HG02759 (cell line): ENCODE data around the gene SEPHS1.

Experiments used
- ATAC-seq: cut with Tn5 transposase; IDR thresholded peaks from one replicate; pipeline ENCODE4 v1.9.1; 2021; ENCODE audit warnings: mild to moderate bottlenecking, moderate library complexity; ENCODE audit not compliant: unreplicated experiment

The SEPHS1 gene

DNA sequence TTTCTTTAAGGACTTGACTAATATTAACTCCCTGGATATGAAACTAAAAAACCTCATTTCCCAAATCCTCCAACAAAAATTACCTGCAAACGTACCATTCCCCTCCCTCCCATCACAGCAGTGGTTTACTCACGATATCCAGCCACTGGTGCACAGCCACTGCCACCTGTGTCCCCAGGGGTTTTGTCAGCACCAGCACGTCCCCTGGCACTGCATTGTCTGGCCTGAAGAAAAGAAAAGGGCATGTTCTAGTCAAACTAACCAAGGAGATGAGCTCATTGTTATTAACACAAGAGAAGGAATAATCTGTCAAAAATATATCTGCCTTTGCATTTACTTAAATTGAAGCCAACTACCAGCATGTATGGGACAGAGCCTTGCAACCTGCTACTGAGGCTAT, 18.5 kb downstream of the SEPHS1 start:
- no peak for ATAC-seq

DNA sequence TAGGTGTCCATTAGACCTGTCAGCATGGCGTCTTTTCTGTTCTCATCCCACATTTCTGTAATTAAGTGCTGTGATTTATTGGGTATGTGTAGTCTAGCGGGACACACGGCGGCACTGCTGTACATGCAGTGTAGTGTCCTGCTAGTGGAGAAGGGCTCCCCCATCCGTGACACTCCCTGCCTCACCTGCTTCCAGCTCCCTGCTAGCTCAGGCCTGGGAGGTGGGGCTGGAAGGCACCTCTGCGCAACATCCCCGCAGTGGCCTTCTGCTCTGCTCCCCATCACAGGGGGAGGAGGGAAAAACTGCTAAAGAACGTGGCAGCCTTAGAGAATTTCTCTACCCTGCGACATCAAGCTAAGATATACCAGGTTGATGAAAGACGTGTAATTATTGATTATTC, 19.5 kb downstream of the SEPHS1 start:
- no peak for ATAC-seq

DNA sequence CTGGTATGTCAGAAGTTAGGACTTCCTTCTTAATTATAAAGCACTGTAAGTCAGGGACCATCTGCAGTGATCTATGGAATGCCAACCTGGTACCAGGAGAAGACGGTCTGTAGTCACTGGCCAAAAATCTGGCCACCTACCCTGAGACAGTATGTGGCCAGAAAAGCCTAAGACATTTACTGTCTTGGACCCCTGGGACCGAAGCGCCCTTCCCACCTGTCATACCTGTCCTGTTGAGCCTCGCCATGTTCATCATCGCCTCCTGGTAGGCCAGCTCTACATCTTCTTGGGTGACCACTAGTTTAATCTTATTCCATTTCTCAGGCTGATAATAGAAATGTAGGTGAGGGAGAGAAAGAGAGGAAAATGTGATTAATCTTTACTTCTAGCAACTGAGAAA, 20.0 kb downstream of the SEPHS1 start:
- no peak for ATAC-seq

DNA sequence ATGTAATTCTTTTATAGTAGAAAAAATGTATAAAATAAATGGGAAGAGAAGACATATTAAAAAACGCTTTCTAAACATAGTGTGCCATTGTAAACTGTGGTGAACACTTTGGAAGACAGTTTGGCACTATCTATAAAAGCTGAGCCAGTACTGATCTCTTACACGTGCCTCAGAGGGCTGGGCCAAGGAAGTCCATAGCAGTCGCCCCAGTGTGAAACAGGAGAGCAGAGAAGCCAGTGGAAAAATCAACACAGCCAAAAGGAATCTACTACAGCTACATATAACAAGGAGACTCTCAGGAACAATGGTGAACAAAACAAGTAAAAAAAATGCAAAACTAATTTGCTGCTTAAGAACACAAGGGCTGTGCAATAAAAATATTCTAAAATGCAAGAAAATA, 20.6 kb downstream of the SEPHS1 start:
- ATAC-seq, result no peak

DNA sequence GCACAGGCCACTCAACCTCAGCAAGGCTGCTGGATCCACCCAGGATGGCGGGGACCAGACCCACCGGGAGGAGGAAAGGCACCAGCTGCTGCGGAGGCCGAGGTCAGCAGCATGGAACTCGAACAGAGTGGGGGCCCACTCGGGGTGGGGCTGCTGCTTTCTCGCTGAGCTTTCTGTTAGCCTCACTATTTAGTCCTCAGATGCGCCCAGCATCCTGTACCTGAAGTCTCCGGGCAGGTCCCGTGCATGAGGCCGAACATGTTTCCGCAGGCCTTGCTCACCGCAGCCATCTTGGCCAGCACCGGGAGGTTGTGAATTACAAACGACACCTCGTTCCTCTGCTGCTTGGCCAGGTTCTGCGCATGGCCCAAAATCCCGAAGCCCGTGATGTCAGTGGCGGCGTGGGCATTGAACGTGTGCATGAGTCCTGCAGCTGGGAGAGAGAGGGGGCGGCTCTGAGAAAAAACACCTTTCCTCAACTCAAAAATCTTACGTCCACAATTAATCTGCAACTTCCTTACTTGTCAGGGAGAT, 25.4 kb downstream of the SEPHS1 start:
- no peak for ATAC-seq

DNA sequence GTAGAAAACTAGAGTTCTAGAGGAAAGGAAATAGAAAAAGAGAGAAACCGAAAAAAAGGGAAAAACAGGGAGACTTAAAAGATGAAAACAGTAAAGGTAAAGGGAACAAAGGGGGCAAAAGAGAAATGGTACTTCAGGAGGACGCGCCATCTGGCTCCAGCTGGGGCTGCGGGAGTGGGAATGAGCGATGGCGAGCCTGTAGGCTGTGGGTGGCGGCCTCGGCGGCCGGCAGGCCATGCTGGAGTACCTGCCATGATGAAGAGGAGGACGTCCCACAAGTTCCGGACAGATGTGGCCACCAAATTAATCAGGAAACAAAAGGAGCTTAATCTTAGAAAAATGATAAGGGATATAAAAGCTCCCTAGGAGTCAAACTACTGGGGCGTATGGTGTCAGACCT, 26.5 kb downstream of the SEPHS1 start:
- no peak for ATAC-seq

DNA sequence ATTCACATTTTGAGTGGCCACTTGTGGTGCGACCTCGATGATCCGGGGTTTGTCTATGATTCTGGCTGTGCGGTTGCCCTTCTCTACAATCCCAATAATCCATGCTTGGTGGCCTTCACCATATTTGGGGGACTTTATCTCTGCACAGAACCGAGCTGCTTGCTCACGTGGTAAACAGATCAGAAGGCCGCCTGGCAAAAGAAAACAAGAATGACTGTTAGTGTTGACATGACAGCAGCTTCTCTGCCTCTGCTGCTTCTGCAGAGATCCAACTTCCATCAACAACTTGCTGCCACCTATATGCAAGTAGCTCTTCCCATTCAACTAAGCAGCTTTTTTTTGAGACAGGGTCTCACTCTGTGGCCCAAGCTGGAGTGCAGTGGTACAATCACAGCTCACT, 28.9 kb downstream of the SEPHS1 start:
- no peak for ATAC-seq

DNA sequence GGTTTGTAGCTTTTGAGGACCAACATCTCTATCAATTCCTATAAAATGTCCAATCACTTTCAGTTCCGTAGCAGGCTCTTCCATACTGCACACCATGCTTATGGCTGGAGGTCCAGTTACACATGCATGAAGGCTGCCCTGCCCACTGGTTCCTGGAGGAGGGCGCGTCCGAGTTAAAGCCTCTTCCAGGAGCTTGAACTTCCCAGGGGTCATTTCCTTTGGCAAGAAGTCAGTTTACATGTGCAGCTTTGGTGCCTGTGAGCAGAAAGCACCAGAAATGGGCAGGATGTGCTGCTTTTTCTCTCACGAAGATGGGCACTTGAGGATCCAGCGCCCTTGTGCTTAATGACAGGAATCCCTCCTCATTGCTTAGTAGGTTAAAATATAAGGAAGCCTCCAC, 30.6 kb downstream of the SEPHS1 start:
- no peak for ATAC-seq

DNA sequence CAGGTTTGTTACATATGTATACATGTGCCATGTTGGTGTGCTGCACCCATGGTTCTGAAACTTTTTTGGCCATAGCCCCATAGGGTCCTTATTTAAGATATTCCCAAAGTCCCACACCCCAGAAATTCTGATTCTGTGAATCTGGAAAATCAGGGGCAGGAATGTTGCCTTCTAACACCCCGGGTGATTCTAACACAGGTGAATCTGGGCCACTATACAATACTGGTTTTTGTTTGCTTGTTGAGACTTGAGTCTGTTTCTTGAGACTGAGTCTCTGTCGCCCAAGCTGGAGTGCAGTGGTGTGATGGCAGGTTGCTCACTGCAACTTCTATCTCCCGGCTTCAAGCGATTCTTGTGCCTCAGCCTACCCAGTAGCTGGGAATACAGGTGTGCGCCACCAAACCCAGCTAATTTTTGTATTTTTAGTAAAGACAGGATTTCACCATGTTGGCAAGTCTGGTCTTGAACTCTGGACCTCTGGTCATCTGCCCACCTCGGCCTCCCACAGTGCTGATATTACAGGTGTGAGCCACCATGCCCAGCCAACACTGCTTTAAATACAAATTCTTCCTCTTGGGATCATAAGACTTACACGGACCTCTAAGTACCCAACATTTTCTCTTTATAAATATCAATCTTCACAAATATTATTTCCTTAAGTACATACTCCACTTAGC, 31.3 kb downstream of the SEPHS1 start:
- ATAC-seq, result no peak

DNA sequence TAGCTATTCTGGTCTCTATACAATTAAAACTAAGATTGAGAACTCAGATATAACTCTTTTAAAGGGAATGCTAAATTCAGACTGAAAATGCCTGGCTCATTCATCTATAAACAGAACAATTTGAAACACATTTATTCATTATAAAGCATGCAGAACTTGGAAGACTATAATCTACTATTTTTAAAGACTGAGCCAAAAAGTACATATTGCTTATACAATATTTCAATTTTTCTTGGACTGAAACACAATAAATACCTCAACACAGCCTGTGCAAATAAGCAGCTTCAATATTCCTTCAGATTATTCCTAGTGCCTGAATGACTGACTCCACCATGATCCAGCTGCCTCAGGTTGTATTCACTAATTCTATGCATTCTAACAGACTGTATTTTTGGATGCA, 32.7 kb downstream of the SEPHS1 start:
- ATAC-seq, result no peak

DNA sequence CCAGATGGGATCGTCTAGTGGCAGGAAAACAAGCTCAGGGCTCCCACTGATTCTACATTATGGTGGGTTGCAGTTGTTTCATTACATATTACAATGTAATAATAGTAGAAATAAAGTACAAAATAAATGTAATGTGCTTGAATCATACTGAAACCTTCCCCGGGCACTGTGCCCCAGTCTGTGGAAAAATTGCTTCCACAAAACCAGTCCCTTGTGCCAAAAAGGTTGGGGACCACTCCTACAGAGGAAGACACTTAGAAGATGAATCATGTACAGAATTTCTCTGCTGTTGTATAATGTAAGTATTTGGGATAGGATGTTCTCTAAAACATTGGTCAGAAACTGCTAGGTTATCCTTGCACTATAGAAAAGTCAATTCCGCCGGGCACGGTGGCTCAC, 36.9 kb downstream of the SEPHS1 start:
- ATAC-seq, result no peak

DNA sequence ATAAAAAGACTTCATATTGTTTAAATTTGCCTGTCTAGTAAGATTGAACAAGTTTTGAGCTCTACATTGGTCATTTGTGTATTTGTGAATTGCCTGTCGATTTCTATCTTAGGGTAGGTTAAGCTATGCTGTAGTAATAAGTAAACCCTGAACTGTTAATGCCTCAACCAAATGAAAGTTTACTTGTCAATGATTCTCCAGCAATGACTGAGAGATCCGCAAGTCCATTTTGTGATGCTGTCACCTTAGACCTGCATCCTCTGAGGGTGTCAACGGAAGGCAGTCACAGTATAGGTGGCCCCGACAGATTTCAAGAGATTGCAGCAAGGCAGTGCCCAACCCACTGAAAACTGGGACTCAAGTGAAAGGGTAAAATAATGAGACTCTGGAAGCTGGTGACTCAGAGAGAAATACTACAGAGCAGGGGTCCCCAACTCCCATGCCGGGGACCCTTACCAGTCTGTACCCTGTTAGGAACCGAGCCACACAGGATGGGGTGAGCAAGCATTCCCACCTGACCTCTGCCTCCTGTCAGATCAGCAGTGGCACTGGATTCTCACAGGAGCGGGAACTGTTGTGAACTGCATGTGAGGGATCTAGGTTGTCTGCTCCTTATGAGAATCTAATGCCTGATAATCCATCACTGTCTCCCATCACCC, 37.4 kb downstream of the SEPHS1 start:
- no peak for ATAC-seq

DNA sequence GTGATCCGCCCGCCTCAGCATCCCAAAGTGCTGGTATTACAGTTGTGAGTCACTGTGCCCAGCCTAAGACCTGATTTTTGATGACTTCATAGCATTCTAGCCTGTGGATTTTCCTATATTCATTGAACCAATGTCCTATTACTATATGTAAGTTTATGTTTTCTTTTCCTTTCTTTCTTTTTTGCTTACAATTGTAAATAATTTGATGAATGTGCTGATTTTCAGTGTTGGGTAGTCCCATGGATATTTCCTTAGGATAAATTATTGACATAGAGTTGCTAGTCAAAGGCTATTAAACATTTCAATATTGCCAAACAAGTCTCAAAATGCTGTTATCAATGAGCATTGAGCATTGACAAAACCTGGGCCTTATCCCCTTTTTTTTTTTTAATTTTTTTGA, 38.3 kb downstream of the SEPHS1 start:
- no peak for ATAC-seq

DNA sequence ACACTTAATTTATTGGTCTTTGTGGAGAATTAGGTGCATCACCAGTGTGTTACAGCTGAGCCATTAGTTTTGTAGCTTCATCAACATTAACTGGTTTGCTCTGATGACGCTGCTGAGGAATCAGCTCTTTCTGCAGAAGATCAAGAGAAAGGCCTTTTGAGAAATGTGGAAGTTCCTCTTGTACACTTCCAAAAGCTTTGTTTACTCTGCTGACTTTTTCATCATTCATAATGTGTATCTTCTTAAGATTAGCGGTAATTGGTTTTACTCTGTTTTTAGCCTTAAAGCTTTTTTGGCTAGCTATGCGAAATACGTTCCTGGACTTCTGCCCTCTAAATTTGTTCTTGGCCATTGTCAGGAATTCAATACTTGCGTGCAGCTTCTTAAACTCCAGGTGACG, 40.0 kb downstream of the SEPHS1 start:
- ATAC-seq, result no peak

DNA sequence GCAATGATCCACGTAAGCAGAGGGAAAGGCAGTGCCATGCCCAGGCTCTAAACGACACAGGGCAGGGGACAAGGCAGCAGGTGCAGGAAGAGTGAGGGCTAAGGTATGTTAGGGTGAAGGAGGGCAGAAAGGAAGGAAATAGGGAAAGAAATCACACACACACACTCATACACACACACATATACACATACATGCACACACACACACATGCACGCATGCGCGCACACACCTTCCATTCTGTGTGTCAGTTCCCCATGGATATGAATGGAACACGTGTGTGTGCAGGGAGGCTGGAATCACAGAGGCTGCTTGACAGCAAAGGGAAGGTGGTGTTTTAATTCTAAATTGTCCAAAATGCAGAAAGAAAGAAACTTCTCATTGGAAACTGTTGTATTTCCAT, 42.0 kb downstream of the SEPHS1 start:
- no peak for ATAC-seq

DNA sequence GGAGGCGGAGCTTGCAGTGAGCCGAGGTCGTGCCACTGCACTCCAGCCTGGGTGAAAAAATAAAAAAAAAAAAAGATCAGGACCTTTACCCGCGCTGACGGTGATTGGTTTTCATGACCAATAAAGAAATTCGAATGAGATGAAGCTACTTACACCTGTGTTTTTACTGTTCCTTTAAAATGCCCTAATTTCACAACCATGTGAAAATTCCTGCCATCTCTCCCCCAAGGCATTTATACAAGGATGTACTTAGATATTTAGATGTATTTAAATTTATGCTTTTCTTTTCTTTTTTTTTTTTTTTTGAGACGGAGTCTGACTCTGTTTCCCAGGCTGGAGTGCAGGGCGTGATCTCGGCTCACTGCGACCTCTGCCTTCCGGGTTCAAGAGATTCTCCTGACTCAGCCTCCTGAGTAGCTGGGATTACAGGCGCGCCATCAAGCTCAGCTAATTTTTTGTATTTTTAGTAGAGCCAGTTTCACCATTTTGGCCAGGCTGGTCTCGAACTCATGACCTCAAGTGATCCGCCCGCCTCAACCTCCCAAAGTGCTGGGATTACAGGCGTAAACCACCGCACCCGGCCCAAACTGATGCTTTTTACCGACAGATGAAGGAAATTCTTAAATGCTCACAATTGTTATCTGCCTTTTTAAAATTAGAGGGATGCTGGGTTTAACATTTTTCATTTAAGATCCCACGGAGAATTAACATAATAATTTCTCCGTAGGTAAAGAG, 45.1 kb downstream of the SEPHS1 start:
- ATAC-seq, result no peak

DNA sequence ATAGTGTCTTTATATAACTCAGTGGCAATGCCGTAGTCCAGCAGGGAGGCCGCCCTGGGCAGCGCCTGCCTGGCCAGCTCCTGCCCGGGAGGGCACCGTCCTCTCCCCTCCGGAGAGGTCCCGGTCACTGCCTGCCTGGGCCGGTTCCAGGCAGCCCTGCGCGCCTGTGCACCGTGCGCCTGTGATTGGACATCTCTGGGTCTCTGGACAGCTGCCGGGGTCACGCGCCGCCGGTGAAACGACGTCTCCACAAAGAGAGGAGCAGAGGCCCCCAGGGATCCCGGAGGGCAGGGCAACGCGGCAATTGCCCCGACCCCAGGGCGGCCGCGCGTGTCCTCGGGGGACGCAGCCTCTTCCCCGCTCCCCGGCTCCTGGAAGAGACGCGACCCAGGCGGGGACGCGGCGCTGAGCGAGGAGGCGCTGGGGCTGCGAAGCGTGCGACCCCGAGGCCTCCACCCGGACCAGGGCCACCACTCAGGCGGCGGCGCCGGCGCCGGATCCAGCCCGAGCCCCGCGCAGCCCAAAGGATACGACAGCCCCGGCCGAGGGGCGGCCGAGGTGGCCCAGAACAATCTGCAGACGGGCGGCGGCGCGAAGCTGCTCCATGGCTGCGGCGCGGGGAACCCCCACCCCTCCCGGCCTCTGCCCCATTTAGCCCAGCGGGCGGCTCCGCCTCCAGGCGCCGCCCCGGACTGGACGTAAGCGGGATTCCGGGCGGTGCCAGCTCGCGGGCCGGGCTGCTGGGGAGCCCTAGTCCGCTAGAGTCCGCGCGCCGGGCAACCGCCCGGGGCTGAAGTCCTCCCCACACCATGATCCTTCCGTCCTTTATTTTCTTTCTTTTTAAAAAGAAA, 48.4 kb downstream of the SEPHS1 start, which contains the start of gene PHYH:
PHYH (minus strand) TSS at position 628 of the 851 bp plus-strand sequence; CDS start at position 606, 22 bp downstream.
- peak; percentile 78 for ATAC-seq

DNA sequence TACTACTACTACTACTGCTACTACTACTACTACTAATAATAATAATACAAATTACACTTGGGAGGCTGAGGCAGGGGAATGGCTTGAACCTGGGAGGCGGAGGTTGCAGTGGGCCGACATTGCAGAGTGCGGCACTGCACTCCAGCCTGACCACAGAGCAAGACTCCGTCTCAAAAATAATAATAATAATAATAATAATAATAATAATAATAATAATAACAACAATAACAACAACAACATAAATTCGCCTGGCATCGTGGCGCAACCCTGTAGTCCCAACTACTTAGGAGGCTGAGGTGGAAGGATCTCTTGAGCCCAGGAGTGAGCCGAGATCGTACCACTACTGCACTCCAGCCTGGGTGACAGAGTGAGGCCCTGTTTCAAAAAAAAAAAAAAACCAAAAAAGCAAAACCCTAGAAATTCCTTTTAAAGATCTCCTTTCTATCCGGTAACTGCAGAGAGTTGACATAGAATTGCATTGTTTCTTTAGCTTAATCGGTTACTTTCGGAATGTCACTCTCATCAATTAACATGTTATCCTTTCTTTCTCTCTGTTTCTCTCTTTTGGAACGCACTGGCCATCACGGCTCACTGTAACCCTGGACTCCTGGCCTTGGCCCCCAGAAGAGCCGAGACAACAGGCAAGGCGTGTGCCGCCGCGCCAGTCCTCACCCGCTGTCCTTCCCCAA, 49.2 kb downstream of the SEPHS1 start:
- no peak for ATAC-seq

DNA sequence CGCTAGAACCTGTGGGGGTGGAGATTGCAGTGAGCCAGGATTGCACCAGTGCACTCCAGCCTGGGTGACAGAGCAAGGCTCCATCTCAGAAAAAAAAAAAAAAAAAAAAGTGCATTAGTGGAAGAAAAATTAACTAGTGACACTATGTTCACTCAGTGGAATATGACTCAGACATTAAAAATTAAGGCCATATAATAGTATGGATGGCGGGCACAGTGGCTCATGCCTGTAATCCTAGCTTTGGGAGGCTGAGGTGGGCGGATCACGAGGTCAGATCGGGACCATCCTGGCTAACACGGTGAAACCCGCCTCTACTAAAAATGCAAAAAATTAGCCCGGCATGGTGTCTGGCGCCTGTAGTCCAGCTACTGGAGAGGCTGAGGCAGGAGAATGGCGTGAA, 51.6 kb downstream of the SEPHS1 start:
- ATAC-seq, result no peak

DNA sequence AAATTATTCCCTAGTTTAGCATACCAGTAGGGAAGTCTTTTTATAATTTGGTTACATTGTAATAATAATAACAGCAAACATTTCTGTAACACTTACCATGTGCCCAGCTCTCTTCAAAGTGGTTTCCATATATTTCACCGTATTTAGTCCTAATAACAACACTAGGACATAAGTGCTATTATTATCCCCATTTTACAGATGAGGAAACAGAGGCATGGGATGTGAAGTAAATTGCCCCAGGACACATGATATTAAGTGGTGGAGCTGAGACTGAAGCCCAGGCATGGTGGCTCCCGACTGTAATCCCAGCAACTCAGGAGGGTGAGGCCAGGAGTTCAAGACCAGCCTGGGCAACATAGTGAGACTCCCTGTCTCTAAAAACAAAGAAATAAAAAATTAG, 53.3 kb downstream of the SEPHS1 start:
- ATAC-seq, result no peak
